HG03558 (cell line): ENCODE results near the gene CARS1.

ENCODE experiments used
- ATAC-seq: cut with Tn5 transposase; IDR thresholded peaks from one replicate; pipeline ENCODE4 v1.9.1; 2021; ENCODE audit warnings: moderate number of reproducible peaks; ENCODE audit not compliant: unreplicated experiment; ENCODE audit errors: extremely low read depth

CARS1 gene

DNA sequence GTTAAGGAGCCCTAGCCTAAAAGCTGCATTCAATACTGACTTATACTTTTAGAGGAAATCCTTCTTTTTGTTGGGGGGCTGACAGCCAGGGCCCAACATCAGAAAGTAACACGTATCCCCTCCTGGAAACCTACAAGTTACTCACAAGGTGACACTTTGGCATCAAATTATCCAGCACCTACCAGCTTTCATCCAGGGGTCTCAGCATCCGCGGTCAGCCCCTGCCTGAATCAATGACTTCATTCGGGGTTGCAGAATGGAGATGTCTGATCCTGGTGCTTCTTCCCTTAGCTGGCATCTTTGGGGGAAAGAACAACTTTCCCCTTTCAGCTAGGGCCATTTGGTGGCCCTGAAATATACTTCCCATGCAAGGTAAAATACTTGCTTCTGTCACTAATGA, 59.8 kb downstream of the CARS1 start:
- ATAC-seq, result no peak

DNA sequence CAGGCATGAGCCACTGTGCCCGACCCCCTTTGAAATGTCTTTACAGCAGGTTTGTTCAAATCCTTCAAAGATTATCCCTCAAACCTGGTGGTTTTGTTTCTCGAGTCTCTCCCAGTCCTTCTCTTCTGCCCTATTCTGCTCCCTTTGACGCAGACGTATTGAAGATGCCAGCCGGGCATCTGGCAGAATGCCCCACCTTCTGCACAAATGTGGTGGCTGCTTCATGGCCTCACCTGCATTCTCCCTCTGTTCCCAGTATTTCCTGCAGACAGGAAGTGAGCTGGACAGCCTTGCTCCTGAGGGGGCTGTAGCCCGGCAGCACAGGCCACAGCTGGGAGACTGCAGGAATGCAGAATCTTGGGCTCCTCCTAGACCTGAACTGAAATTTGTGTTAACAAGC, 60.2 kb downstream of the CARS1 start:
- ATAC-seq, result no peak

DNA sequence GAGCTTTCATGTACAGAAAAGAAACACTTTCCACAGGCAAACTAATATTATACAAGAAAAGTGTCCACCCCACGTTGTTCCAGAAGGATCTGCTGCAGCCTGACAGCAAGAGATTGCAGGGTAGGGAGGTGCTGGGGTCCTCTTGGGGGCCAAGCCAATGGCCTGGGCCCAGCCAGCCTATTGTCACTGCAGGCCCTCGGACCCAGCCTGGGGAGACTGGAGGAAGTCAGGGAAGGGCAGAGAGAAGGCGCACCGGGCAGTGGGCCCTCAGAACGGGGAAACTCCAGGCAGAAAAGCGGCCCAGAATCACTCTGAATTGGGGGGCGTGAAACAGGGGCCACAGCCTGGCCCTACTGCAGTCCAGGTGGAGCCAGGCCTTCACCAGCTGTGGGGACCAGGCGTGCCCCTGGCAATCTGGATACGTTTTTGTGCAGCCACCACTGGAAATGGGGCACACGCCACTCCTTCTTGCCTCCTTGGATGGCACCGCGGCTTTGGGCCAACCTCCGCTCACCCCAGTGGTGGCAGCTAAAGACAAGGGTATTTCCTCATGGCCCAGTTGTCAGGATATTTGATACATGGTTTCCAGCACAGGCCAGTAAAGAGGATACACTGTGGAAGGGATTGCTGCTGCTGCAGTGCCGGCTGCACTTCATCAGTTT, 61.2 kb downstream of the CARS1 start:
- ATAC-seq, result no peak

DNA sequence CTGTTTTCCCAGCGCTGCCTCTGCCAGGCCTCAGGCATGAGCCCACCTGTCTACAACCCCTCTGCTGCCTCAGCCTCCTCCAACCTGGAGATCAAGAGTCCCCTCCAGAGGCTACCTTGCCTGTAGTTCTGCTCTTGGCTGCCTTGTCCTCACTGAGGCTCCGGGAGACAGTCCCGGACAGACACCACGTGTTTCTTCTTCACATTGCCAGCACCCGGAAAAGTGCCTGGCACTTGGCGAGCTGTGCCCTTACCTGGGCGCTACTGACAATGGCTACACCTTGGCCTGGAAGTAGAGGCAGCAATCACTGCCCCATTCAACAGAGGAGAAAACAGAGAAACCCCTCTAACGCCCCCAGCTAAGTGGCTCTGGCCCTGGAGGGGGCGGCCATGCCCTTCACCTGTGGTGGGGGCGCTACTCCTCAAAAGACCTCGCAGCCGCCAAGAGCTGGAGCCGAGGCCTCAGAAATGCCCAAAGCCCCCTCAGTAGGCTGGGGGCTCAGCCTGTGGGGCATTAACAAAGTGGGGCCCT, 62.1 kb downstream of the CARS1 start:
- no peak for ATAC-seq

DNA sequence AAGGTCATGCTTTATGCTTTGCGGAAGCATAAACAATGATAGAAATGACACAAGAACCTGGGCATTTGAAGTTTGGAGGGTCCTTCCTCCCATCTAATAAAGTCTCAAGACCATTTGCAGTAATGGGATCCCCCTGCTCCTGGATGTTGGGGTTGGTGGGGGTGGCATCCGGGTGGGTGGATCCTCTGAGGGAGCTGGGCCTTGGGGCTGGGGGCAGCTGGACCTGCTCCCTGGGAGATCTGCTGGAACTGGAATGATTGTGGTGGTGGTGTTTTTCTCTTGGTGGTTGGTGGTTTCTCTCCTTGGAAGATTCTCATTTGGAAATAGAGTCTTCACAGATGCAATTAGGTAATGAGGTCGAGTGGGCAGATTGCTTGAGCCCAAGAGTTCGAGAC, 62.9 kb downstream of the CARS1 start:
- no peak for ATAC-seq

DNA sequence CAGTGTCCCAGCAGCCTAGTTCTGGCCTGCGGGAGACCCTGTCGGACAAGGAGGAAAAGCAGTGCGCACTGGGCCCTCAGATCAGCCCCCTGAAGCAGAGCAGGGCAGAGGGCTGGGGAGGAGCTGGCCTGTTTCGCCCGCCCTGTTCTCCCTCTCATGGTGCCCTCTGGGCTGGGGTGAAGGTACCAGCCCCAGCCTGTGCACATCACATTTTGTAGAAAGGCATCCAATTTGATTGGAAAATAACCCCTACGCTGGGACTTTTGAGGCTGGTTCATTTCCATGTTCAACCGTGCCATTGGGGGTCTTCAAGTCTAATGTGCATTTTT, 64.3 kb downstream of the CARS1 start:
- no peak for ATAC-seq

DNA sequence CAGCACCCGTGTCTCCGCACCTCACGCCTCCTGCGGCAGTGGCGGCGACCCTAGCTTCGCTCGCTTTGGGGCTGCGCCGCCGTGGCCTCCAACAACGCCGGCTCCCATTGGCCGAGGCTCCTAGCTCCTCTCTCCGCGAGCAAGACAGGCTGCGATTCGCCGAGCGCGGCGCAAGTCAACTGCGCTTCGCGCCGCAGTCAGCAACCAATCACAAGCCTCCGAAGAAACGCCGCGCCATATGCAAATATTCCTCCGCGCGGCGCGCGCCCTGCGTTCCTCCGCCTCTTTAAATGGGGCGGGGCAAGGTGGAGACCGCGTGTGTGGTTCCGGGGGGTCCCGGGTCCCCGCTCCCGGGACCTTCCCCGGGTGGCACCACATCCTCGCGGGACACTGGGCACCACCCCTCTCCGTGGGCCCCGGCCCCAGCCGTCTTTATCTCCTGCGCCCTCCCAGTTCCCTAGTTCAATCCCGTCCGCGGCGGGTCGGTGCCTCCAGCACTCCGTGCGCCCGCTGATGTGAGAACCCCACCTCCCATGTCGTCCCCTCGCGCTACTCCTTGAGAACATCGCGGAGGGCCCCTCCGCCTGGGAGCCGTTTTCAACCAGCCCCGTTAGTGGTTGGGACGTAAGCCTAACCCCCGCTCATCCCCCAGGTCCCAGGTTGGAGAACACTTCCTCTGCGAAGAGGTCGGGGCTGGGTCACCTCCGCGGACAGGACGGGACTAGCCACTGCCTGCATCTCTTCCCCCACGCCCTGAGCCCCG, 64.8 kb downstream of the CARS1 start, which contains the start of gene NAP1L4:
TSS of gene NAP1L4 (minus strand) at position 96 of the 763 bp plus-strand sequence. CDS start 13,109 bp downstream, outside the sequence.
- peak; percentile 77 for ATAC-seq

DNA sequence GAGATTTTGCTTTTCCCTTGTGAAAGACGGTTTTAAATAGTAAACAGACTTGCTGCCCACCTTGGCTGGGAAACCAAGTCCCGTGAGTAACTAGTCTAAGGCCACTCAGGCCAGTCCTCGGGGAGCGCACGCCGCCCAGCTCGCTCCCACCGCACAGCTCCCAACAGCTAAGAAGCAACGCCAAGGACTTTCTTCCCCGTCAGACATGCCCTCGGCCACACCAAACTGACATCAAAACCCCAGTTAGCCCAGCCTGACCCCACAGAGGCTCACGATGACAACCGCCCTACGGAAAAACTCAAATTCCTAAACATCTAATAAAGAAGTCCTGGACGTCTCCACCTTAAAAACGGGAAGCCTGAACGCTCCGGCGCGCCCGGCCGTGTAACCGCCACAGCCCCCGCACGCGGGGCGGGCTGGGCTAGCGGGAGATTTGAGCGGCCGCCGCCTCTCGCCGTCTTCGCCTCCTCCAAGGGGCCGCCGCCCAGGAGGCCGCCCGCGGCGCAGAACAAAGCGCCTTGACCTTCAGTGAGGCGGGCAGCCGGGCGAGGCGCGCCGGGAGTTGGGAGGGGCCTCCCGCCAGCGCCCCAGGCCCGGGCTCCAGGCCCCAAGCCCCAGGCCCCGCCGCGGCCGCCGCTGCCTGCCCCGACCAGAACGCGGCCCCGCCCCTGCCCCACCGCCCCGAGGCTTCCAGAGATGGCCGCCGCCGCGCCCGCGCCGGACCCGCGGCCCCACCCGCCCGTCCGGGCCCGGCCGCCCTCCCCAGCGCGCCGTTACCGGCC, 65.6 kb downstream of the CARS1 start:
- peak; percentile 9 for ATAC-seq

DNA sequence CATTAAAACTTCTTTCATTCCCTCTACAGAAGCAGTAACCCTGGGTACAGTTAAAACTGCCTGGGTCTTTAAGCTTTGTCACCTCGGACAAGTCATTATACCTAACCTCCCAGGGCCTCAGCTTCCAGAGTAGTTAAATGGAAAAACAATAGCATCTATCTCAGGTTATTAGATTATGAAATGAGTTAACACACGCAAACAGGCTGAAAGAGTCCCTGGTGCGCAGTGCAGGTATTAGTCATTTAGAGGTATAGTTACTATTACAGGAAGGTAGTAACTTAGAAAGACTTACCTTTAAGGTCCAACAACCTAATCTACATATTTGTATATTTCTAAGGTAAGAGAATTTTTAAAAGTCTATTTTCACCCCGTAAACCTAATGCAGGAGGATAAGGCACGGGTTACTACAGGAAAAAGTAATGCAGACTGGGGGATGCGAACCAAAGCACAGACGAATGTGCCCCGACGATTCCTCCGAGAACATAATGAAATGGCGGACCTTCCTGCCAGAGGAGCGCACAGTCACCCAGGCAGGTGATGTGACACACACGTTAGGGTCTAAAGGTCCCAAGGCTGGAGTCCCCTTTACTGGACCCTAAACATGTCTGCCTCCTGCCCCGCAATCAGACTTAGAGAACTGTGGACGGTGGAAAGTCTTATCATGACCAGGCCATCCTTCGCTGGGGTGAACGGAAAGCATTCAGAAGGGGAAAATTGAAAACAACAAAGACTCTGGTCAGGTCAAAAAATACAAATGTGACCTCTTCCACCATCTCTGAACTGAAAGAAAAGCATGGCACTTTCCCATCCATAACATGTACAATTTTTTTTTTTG, 66.4 kb downstream of the CARS1 start:
- ATAC-seq, result no peak

DNA sequence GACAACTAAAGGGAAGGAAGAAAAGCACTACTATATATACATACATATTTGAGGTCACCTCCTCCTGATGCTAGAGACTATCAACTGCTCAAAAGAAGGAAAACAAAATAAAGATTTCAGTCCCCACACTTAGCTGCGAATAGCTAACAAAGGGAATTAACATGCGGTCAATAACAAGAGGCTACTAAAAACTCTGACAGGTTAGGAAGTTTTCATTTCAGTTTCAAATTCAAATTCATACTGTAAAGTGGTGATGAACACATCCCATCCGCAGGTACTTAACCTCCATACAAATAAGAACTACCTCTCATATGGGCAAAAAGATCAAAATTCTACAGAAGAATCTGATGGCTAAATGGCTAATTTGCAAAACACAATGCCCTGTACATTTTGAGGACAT, 67.7 kb downstream of the CARS1 start:
- no peak for ATAC-seq

DNA sequence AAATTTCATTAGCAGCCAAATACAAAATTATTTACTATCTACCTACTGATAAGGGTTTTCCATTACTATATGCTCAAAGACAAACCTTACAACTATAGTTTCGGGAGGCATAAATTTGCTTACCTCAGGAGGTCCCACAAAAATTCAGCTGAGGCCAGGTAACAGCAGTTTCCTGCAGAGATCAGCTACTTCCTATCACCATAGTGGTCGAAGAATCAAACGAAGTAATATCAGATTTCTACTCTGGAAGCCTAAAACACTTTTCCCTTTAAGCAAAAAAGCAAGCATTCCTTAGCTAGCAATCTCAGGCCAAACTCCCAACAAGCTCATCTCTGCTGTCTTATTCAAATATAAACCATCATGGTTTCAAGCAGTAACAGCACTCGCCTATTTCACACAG, 68.2 kb downstream of the CARS1 start:
- no peak for ATAC-seq

DNA sequence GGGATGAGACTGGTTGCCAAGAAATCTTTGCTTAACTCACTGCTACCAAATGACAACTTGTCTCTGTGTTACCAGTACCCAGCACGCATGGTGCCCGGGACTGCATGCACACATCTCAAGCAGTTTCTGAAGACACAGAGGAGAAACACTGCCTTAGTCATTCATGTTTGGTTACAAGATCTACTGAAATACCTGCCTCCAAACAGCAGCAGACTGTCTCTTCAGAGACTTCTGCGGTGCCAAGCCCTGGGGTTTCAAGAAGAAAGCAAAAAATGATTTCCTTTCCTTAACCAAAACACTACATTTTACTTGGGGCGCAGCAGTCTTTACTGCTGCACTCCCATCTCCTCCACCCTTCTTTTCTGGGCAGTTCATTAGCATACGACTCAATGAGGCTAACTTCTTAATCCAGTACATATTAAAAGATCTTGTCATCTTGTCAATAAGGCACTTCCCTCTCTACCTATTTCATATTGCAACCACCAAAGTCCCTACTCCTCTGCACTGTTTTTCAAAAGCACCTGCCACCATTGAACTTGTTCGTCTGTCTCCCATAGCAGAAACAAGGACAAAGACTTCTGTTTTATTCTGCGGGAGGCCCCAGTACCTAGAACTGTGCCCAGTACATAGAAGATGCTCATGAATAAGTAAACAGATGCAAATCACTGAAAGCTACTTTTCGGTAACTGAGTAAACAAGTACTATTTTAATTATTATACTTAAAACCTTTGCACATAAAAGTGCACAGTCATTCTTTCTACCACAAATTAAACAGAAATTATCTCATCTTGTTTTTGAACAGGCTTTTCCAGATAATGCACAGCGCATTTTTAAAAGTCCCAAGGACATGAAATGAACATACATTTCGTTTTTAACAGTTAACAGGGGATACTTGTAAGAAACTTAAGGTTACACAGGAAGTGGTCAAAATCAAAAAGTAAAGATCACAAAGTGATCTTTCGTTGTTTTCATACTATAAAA, 69.1 kb downstream of the CARS1 start:
- ATAC-seq, result no peak

DNA sequence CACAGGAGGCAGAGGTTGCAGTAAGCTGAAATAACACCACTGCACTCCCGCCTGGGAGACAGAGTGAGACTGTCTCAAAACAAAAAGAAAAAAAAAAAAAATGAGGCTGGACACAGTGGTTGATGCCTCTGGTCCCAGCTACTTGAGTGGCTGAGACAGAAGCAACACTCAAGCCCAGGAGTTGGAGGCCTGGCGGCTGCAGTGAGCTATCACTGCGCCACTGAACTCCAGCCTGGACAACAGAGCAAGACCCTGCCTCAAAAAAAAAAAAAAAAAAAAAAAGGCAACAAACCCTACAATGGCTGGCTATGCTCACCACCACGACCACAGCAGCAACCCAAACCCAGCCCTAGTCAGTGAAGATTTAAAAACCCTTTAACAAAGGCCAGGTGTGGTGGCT, 73.3 kb downstream of the CARS1 start:
- no peak for ATAC-seq

DNA sequence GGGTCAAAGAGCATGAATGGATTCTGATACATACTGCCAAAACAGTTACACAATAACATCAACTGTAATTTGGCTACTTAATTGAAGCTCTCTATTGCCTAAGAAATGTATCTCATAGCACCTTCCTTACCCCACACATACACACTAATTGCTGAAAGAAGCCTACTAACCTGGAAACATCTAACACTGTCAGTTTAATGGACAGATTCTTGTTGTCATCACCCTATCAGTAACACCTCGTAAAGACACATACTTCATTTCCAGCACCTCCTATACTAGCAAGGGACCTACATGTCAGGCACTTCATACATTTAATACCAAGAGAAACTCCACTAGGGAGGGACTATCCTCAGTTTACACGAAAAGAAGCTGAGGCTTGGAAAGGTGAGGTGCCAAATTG, 75.0 kb downstream of the CARS1 start:
- ATAC-seq, result no peak

DNA sequence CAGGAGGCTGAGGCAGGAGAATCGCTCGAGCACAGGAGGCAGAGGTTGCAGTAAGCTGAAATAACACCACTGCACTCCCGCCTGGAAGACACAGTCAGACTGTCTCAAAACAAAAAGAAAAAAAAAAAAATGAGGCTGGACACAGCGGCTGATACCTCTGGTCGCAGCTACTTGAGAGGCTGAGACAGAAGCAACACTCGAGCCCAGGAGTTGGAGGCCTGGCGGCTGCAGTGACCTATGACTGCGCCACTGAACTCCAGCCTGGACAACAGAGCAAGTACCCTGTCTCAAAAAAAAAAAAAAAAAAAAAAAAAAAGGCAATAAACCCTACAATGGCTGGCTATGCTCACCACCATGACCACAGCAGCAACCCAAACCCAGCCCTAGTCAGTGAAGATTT, 76.1 kb downstream of the CARS1 start:
- ATAC-seq, result no peak

DNA sequence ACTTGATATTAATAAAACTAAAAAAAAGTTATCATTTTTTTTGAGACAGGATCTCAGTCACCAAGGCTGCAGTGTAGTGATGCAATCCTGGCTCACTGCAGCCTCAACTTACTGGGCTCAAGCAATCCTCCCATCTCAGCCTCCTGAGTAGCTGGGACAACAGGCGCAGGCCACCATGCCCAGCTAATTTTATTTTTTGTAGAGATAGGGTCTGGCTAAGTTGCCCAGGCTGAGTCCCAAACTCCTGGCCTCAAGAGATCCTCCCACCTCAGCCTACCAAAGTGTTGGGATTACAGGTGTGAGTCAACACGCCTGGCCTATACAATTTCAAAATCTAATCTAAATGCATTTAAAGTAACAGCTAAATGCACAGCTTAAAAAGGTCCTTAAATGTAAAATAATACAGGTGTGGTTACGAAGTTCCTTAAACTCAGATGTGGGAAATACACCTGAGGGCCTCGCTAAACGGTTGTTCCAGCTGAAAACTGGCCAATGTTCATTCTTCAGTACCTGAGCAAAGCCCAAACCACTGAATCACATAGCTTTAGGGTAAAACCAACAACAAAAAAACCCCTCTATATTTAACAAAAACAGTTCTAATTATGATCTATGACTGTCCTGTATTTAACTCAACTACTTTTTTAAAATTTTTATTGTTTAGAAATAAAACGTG, 76.9 kb downstream of the CARS1 start:
- no peak for ATAC-seq

DNA sequence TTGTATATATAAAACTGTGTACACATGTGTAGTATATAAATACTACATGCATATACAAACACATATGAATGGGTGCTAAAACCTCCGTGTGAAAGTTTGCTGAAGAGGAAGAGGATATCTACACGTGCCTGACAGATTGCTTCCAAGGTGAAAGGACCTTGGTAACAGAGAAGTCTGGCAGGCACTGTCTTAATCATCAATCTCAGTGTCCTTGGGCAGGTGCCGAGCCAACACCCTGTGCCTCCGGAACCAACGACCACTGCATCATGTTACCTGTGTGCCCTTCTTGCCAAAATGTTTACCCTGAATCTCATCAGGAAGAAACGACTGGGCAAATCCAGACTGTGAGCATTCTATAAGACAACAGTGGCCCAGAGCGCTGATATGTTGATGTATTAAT, 80.1 kb downstream of the CARS1 start:
- ATAC-seq, result no peak

DNA sequence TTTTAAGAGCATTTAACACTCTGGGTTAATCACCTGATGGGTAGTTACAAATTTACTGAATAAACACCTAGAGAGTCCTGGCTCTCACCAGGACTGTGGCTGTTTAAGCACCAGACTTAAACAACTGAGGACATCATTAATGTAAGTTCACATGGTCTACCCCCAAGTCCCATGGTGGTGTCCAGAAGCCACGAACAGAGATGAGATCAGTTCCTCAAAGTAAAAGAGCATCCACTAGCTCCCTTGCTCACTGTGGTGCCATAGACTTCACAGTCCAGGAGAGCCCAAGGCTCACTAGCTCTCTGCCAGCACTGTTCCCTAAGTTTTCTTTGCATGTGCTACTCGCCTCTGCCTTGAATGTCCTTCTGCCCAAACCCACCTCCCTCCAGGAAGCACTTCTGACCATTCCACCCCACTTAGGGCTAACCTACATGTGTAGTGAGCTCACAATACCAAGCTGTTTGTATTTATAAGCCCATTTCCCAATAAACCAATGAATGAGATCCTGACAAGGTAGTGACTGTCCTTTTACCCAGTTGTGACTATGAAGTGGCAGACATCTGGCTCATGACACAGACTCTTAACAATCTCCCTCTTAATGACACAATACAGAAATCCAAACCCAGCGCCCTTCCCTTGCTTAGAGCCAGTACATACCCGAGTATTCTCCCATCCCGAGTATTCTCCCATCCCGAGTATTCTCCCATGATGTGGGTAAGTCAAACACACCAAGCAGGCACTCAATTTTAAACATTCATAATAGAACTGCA, 80.7 kb downstream of the CARS1 start:
- ATAC-seq, result no peak
